RWPE1 (cell line): ENCODE results near the gene RASEF.
"Not testable (repeated sequence)": the region's sequence is repeated elsewhere in the genome, so short reads cannot be mapped to it uniquely, and the experiment has no call there.

Source experiments
- CTCF ChIA-PET: fragments of 350-600 bp; sonication (Branson Sonifier 250); formaldehyde crosslinking; extraction: SDS; loops from one replicate; lab custom pipeline; 2021; lab: Yijun Ruan, JAX
- POLR2A ChIA-PET: fragments of 400-600 bp; formaldehyde crosslinking; extraction: SDS; loops from one replicate; lab custom pipeline; 2020; ENCODE audit warnings: antibody characterized with exemption; ENCODE audit not compliant: low non-redundant PET; lab: Yijun Ruan, JAX
- DNase-seq: peaks from one replicate; pipeline ENCODE4 v3.0.0; 2012; ENCODE audit warnings: low spot score
- H3K27ac ChIP-seq: fragments of 450-650 bp; 2 replicates; pipeline ENCODE4 v1.5.1; 2017
- CTCF ChIP-seq: fragments of 450-650 bp; conservative IDR thresholded peaks from 2 replicates; pipeline ENCODE4 v1.5.1; 2017; ENCODE audit warnings: low read depth, mild to moderate bottlenecking

RASEF gene

GRCh38 chr9:82939451-82939850 lies 123.5 kb downstream of the RASEF start:
- DNase-seq = no peak
- TF ChIP-seq CTCF = no peak
- ChIA-PET CTCF (no interaction called here), POLR2A (interaction anchor here (0.8 kb wide), 1 partner anchor 1313 kb away, joined by 4 read pairs; no protein-coding TSS in a partner anchor)
- H3K27ac ChIP-seq = no peak overlapping the region

GRCh38 chr9:82938426-82939218 lies 124.3 kb downstream of the RASEF start:
- no peak overlapping the region for H3K27ac ChIP-seq
- CTCF ChIA-PET = no interaction called here
- DNase-seq = no peak
- TF ChIP-seq CTCF = no peak
- POLR2A ChIA-PET = no interaction called here

- POLR2A ChIA-PET, DNase-seq, CTCF ChIA-PET, H3K27ac ChIP-seq: not testable (repeated sequence)
Observed at GRCh38 chr9:82936561-82936960, 126.4 kb downstream of the RASEF start.

GRCh38 chr9:82934949-82935348 lies 128.0 kb downstream of the RASEF start:
- no peak overlapping the region for H3K27ac ChIP-seq
- DNase-seq = peak; percentile 63
- TF ChIP-seq CTCF = no peak
- POLR2A ChIA-PET = no interaction called here
- CTCF ChIA-PET = interaction anchor here (0.5 to 0.7 kb wide), 3 partner anchors 19 to 1412 kb away, joined by 3 read pairs; no protein-coding TSS in a partner anchor

- H3K27ac ChIP-seq, POLR2A ChIA-PET, CTCF ChIA-PET: not testable (repeated sequence)
Observed at GRCh38 chr9:82934025-82934424, 128.9 kb downstream of the RASEF start.

GRCh38 chr9:82930116-82930515 lies 132.8 kb downstream of the RASEF start:
- TF ChIP-seq CTCF = no peak
- ChIA-PET CTCF (no interaction called here), POLR2A (no interaction called here)
- DNase-seq = no peak
- H3K27ac ChIP-seq = no peak overlapping the region

More at GRCh38 chr9:82934025-82934424, 128.9 kb downstream of the RASEF start:
- not testable (repeated sequence) for DNase-seq
